RWPE2 (cell line): ENCODE measurements around the gene C12orf76.
"Not testable (repeated sequence)": the region's sequence is repeated elsewhere in the genome, so short reads cannot be mapped to it uniquely, and the experiment has no call there.

Experiments
- ATAC-seq: fragments of 200-7000 bp; cut with Tn5 transposase; 3 replicates; pipeline ENCODE4 v1.9.1; 2021; ENCODE audit warnings: low read depth
- DNase-seq: peaks from one replicate; pipeline ENCODE4 v3.0.0-alpha.2; 2020; ENCODE audit warnings: low spot score
- H3K27ac ChIP-seq: fragments of 450-650 bp; 2 replicates; pipeline ENCODE4 v1.5.1; 2017; ENCODE audit warnings: mild to moderate bottlenecking; ENCODE audit not compliant: poor library complexity, severe bottlenecking
- H3K27me3 ChIP-seq: fragments of 250-450 bp; sonication (Bioruptor Pico); 2 replicates; pipeline ENCODE4 v1.5.1; 2021; ENCODE audit warnings: mild to moderate bottlenecking, moderate library complexity; ENCODE audit not compliant: insufficient read depth, poor library complexity, severe bottlenecking
- H3K36me3 ChIP-seq: fragments of 250-450 bp; sonication (Bioruptor Pico); 2 replicates; pipeline ENCODE4 v1.5.1; 2020; ENCODE audit warnings: low read depth, mild to moderate bottlenecking, moderate library complexity
- H3K4me1 ChIP-seq: fragments of 250-450 bp; sonication (Bioruptor Pico); 2 replicates; pipeline ENCODE4 v1.5.1; 2021; ENCODE audit warnings: mild to moderate bottlenecking, moderate library complexity; ENCODE audit not compliant: insufficient read depth, poor library complexity, severe bottlenecking
- H3K4me3 ChIP-seq: fragments of 250-450 bp; sonication (Bioruptor Pico); 2 replicates; pipeline ENCODE4 v1.5.1; 2021; ENCODE audit warnings: mild to moderate bottlenecking, moderate library complexity; ENCODE audit not compliant: severe bottlenecking
- H3K9me3 ChIP-seq: fragments of 250-450 bp; sonication (Bioruptor Pico); 2 replicates; pipeline ENCODE4 v1.5.1; 2021; ENCODE audit warnings: mild to moderate bottlenecking, moderate library complexity; ENCODE audit not compliant: severe bottlenecking
- TF ChIP-seq, protein P1 (sequence below): fragments of 450-650 bp; IDR thresholded peaks from one replicate; pipeline ENCODE4 v1.5.1; 2017; ENCODE audit warnings: mild to moderate bottlenecking, moderate library complexity; ENCODE audit not compliant: poor library complexity, severe bottlenecking

Gene C12orf76

DNA sequence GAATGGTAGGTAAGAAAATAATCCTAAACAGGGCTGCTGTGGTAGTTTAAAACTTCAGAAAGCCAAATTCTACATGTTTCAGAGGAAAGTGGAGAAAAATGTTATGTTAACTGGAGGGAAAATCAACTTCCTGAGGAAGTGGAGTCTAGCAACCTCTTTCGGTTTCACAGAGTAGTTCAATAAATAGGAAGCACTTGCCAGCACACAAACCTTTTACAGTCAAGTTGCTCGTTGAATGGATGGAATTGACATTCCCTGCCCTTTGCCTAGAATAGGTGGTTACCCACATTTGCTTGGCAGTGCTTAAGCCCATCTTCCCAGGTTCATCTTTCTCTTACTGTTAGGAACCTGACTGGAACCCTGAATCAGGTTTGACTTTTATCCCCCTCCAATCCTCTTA is 33.2 kb downstream of the C12orf76 start:
- H3K9me3 ChIP-seq: no peaks in the 10 kb centered on the region
- H3K4me1 ChIP-seq: peaks cover 3% of the 10 kb centered on the region
- H3K36me3 ChIP-seq: peaks cover 64% of the 10 kb centered on the region
- no peaks in the 10 kb centered on the region for H3K27me3 ChIP-seq
- TF ChIP-seq, protein P1, sequence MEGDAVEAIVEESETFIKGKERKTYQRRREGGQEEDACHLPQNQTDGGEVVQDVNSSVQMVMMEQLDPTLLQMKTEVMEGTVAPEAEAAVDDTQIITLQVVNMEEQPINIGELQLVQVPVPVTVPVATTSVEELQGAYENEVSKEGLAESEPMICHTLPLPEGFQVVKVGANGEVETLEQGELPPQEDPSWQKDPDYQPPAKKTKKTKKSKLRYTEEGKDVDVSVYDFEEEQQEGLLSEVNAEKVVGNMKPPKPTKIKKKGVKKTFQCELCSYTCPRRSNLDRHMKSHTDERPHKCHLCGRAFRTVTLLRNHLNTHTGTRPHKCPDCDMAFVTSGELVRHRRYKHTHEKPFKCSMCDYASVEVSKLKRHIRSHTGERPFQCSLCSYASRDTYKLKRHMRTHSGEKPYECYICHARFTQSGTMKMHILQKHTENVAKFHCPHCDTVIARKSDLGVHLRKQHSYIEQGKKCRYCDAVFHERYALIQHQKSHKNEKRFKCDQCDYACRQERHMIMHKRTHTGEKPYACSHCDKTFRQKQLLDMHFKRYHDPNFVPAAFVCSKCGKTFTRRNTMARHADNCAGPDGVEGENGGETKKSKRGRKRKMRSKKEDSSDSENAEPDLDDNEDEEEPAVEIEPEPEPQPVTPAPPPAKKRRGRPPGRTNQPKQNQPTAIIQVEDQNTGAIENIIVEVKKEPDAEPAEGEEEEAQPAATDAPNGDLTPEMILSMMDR: no peak
- H3K27ac ChIP-seq: no peak overlapping the region
- no peak for ATAC-seq
- H3K4me3 ChIP-seq: no peak overlapping the region
- DNase-seq: no peak

DNA sequence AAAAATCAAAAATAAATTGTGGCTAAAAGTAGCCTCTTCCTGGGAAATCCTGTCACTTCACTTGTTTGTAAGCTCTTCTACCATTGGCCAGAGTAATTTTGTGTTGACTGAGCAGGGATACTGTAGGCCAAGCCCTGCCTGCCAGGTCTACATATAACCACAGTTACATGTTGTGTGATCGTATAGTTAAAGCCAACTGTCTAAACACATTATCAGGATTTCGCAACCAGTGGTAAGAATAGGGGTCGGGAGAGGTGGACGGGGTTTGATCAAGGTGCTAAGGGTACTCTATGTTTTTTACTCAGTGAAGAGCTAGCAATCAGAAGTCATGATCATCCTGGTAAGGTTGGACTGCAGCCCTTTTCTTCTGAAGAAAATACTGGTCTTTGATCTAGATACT is 35.7 kb downstream of the C12orf76 start:
- TF ChIP-seq, protein P1: no peak
- no peak for DNase-seq
- Histone ChIP-seq H3K4me3 (no peak overlapping the region), H3K4me1 (peaks cover 3% of the 10 kb centered on the region), H3K27ac (no peak overlapping the region), H3K27me3 (no peaks in the 10 kb centered on the region), H3K36me3 (peaks cover 46% of the 10 kb centered on the region), H3K9me3 (no peaks in the 10 kb centered on the region)
- no peak for ATAC-seq

DNA sequence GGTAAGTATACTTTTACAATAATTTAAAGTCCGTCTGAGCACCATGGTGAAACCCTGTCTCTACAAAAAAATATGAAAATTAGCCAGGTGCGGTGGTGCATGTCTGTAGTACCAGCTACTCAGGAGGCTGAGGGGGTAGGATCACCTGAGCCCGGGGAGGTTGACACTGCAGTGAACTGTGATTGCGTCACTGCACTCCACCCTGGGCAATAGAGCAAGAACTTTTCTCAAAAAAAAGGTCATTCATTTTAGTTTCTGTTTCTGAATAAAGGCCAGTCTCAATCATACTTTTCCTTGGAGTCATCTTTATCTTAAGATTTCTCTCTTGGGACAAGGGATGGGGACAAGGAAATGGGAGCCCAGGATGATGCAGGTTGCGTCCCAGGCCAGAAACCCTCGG is 36.2 kb downstream of the C12orf76 start:
- H3K4me3 ChIP-seq: no peak overlapping the region
- no peak overlapping the region for H3K27ac ChIP-seq
- no peaks in the 10 kb centered on the region for H3K9me3 ChIP-seq
- H3K27me3 ChIP-seq: no peaks in the 10 kb centered on the region
- DNase-seq (no peak), ATAC-seq (no peak)
- TF ChIP-seq, protein P1: no peak
- peaks cover 3% of the 10 kb centered on the region for H3K4me1 ChIP-seq
- peaks cover 42% of the 10 kb centered on the region for H3K36me3 ChIP-seq

DNA sequence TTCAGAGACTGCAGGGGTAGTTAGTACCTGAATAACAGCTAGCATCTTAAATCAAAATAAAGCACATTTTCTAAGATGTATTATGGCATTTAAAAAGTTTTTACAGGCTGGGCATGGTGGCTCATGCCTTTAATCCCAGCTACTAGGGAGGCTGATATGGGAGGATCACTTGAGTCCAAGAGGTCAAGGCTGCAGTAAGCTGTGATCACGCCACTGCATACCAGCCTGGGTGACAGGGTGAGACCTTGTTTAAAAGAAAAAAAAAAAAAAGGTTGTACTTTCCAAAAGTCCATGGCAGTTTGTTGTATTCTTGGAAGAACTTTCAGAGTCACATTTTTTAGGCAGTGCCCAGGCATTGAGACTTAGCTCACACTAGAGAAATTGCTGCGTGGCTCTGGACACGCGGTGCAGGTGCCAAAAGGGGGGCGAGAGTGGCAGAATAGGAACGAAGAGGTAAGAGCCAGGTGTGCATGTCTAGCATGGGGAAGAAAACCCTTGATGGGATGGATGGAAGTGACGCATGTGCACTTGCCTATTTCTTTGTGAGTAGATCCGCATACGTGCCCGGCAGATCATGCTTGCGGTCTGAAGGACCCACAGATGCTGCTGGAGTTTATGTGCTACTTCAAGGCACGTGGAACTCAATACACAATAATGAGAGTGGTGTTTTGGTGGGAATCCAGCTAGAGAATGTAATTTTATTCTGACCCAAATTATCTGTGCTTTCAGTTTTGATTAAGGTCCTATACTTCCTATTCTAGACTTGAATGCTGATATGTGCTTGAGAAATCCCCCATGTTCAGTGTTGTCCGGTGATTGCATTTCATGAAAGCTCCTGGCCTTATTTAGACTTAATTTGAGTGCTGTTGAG is 37.2 kb downstream of the C12orf76 start:
- H3K36me3 ChIP-seq: peaks cover 32% of the 10 kb centered on the region

DNA sequence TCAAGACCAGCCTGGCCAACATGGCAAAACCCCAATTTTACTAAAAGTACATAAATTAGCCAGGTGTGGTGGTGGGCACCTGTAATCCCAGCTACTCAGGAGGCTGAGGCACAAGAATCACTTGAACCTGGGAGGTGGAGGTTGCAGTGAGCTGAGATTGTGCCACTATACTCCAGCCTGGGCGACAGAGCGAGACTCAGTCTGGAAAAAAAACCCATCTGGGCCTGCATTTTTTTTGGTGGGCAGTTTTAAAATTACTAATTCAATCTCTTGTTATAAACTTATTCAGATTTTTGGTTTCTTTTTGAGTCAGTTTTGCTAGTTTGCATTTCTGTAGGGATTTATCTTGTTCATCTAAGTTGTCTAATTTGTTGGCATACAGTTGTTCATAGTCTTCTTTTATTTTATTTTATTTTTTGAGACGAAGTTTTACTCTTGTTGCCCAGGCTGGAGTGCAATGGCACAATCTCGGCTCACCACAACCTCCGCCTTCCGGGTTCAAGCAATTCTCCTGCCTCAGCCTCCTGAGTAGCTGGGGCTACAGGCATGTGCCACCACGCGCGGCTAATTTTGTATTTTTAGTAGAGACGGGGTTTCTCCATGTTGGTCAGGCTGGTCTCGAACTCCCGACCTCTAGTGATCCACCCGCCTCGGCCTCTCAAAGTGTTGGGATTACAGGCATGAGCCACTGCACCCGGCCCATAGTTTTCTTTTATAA is 39.5 kb downstream of the C12orf76 start:
- not testable (repeated sequence) for DNase-seq, ATAC-seq, H3K27ac ChIP-seq, H3K9me3 ChIP-seq, H3K27me3 ChIP-seq, H3K4me1 ChIP-seq, H3K4me3 ChIP-seq
- peaks cover 26% of the 10 kb centered on the region for H3K36me3 ChIP-seq

More for the DNA sequence above, 37.2 kb downstream of the C12orf76 start:
- H3K4me1 ChIP-seq: peaks cover 3% of the 10 kb centered on the region
- TF ChIP-seq, protein P1: no peak
- no peak overlapping the region for H3K4me3 ChIP-seq
- DNase-seq (no peak), ATAC-seq (no peak)
- no peaks in the 10 kb centered on the region for H3K9me3 ChIP-seq
- H3K27ac ChIP-seq: no peak overlapping the region
- H3K27me3 ChIP-seq: no peaks in the 10 kb centered on the region
